Nephron (organoid): ENCODE data around the gene XKR7.

Experiments used
- H3K27ac Mint-ChIP-seq, 3 experiments: 2 replicates each; pipeline ENCODE4 v1.8.0; 2020; ENCODE audit warnings: mixed read lengths in 3 of 3, mild to moderate bottlenecking in 2 of 3, moderate library complexity in 1 of 3
- H3K27me3 Mint-ChIP-seq: 2 replicates; pipeline ENCODE4 v1.8.0; 2021; ENCODE audit warnings: low read depth, mild to moderate bottlenecking, moderate library complexity, mixed read lengths
- H3K36me3 Mint-ChIP-seq: 2 replicates; pipeline ENCODE4 v1.8.0; 2020; ENCODE audit warnings: low read depth, mixed read lengths
- H3K4me1 Mint-ChIP-seq: 2 replicates; pipeline ENCODE4 v1.8.0; 2020; ENCODE audit warnings: mixed read lengths
- H3K4me3 Mint-ChIP-seq, 3 experiments: 2 replicates each; pipeline ENCODE4 v1.8.0; 2020; ENCODE audit warnings: mild to moderate bottlenecking in 3 of 3, mixed read lengths in 3 of 3, moderate library complexity in 2 of 3
- H3K9me3 Mint-ChIP-seq: 2 replicates; pipeline ENCODE4 v1.8.0; 2020; ENCODE audit warnings: mixed read lengths
- TF ChIP-seq, protein P1 (sequence below), 3 experiments: fragments of 200-600 bp; sonication (generic); IDR thresholded peaks; one replicate each; pipeline ENCODE4 v1.5.0; 2021; ENCODE audit warnings: antibody characterized with exemption in 3 of 3; ENCODE audit not compliant: unreplicated experiment in 3 of 3

The XKR7 gene

GRCh38 chr20:31968291-31969126, 558 bp downstream of the XKR7 start:
- H3K27me3 Mint-ChIP-seq: peaks cover 79% of the 10 kb centered on the region
- peak overlapping the region; percentile 85 to 89 (median 86) for H3K4me3 Mint-ChIP-seq
- H3K4me1 Mint-ChIP-seq: peaks cover 8% of the 10 kb centered on the region
- TF ChIP-seq, protein P1, sequence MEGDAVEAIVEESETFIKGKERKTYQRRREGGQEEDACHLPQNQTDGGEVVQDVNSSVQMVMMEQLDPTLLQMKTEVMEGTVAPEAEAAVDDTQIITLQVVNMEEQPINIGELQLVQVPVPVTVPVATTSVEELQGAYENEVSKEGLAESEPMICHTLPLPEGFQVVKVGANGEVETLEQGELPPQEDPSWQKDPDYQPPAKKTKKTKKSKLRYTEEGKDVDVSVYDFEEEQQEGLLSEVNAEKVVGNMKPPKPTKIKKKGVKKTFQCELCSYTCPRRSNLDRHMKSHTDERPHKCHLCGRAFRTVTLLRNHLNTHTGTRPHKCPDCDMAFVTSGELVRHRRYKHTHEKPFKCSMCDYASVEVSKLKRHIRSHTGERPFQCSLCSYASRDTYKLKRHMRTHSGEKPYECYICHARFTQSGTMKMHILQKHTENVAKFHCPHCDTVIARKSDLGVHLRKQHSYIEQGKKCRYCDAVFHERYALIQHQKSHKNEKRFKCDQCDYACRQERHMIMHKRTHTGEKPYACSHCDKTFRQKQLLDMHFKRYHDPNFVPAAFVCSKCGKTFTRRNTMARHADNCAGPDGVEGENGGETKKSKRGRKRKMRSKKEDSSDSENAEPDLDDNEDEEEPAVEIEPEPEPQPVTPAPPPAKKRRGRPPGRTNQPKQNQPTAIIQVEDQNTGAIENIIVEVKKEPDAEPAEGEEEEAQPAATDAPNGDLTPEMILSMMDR (IDR thresholded peaks at IDR 0.05; ENCODE audit: unreplicated experiment in 3 of 3): no peak
- H3K27ac Mint-ChIP-seq: no peak overlapping the region
- H3K36me3 Mint-ChIP-seq: no peaks in the 10 kb centered on the region
- H3K9me3 Mint-ChIP-seq: no peaks in the 10 kb centered on the region

DNA sequence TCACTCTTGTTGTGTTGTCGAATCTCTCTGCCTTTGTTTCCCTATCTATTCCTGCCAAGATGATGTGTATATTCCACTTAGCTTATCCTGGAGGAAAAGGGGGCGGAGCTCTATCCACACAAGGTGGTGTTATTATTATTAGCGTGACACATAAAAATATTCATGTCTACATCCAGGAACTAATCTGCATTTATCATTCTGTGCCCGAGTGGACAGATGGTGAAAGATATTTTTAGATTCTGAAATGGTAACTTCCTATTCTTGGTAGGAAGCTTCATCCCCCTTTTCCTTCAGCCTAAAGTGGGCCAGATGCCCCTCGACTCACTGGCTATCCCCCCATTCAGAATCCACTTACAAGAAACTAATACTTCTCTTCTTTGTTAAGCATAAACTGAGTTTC, 2.0 kb downstream of the XKR7 start:
- Mint-ChIP-seq H3K4me1 (peaks cover 5% of the 10 kb centered on the region), H3K27ac (no peak overlapping the region), H3K9me3 (no peaks in the 10 kb centered on the region), H3K4me3 (peak overlapping the region in 1 of 3 experiments; percentile 29), H3K36me3 (no peaks in the 10 kb centered on the region), H3K27me3 (peaks cover 76% of the 10 kb centered on the region)
- TF ChIP-seq, protein P1 (IDR thresholded peaks at IDR 0.05; ENCODE audit: unreplicated experiment in 3 of 3): no peak

GRCh38 chr20:31972471-31973021, 4.6 kb downstream of the XKR7 start:
- Mint-ChIP-seq H3K36me3 (no peaks in the 10 kb centered on the region), H3K4me1 (peaks cover 5% of the 10 kb centered on the region), H3K4me3 (no peak overlapping the region), H3K9me3 (no peaks in the 10 kb centered on the region), H3K27me3 (peaks cover 59% of the 10 kb centered on the region), H3K27ac (no peak overlapping the region)
- TF ChIP-seq, protein P1 (IDR thresholded peaks at IDR 0.05; ENCODE audit: unreplicated experiment in 3 of 3): no peak

DNA sequence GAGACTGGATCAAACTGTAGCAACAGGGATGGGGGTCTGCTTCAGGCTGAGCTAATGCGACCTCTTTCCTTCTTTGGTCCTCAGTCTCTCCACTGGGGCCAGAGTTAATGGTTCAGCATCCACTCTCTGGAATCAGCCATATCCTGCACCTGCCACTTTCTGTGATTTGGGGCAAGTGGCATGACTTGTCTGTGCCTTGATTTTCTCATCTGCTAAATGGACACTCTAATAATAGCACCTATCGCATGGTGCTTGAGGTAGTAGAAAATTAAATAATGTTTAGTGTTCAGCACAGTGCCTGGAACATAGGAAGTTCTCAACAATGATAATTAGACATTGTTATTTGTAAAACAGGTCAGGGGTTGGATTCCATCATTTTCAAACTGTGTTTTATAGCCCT, 6.3 kb downstream of the XKR7 start:
- peaks cover 45% of the 10 kb centered on the region for H3K27me3 Mint-ChIP-seq
- H3K27ac Mint-ChIP-seq: no peak overlapping the region
- no peaks in the 10 kb centered on the region for H3K9me3 Mint-ChIP-seq
- H3K4me1 Mint-ChIP-seq: peaks cover under 1% of the 10 kb centered on the region
- TF ChIP-seq, protein P1 (IDR thresholded peaks at IDR 0.05; ENCODE audit: unreplicated experiment in 3 of 3): no peak
- H3K4me3 Mint-ChIP-seq: no peak overlapping the region
- no peaks in the 10 kb centered on the region for H3K36me3 Mint-ChIP-seq

DNA sequence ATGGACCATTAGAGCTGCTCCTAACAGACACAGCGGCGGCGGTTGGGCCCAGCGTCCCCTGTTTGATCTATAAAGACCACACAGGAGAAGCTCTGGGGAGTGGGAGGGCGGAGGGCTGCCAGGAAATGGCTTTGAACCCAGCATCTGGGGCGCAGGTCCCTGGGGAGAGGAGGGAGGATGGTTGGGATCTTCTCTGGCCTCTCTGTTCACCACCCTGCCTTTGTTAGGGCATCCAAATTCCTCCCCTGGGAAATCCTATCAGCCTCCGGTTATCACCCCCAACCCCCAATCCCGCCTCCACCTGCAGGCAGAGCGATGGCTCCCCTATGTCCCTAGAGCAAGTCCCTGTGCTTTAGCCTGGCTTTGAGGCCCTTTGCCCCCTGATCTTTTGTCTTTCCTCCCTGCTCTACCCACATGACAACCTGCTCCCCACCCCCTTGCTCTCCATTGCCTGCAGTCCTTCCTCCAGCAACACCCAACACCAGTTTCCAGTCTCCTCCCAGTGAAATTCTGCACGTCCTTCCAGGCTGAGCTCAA, 7.1 kb downstream of the XKR7 start:
- Mint-ChIP-seq H3K27ac (no peak overlapping the region), H3K36me3 (no peaks in the 10 kb centered on the region), H3K9me3 (no peaks in the 10 kb centered on the region), H3K4me1 (peaks cover 4% of the 10 kb centered on the region), H3K4me3 (no peak overlapping the region), H3K27me3 (peaks cover 43% of the 10 kb centered on the region)
- TF ChIP-seq, protein P1 (IDR thresholded peaks at IDR 0.05; ENCODE audit: unreplicated experiment in 3 of 3): no peak
